HG02981 (cell line): ENCODE data around the gene CCDC146.
A peak's percentile ranks its signal among the peaks of the same experiment; 100 is the strongest.
"Not testable (repeated sequence)": the region's sequence is repeated elsewhere in the genome, so short reads cannot be mapped to it uniquely, and the experiment has no call there.

Experiments
- ATAC-seq: cut with Tn5 transposase; IDR thresholded peaks from one replicate; pipeline ENCODE4 v1.9.1; 2021; ENCODE audit warnings: mild to moderate bottlenecking, moderate library complexity; ENCODE audit not compliant: unreplicated experiment

CCDC146 gene

DNA sequence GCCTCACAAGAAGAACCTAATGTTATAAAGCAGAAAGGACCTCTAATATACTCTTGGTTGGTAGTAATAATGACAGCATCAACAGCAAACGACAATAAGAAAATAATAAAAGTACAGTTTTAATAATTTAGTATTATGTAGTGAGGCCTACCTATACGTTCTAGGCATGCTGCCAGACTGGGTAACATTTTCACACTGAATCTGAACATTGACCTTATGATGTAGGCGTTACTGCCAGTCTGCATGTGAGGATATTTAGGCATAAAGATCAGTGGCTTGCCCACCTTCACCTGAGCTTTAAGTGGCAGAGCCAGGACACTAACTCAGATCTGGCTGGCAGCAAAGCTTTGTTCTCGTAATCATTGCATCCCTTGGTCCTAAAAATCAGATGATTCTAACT, 74.7 kb downstream of the CCDC146 start:
- no peak for ATAC-seq

GRCh38 chr7:77199013-77199966, 76.9 kb downstream of the CCDC146 start, which contains the start of gene FGL2:
TSS of gene FGL2 (minus strand) at chr7:77199819. CDS start at chr7:77199793, 26 bp downstream.
- no peak for ATAC-seq

GRCh38 chr7:77200542-77200941, 78.1 kb downstream of the CCDC146 start:
- ATAC-seq, result no peak

- peak; percentile 96 for ATAC-seq
Observed at GRCh38 chr7:77202481-77202976, 80.1 kb downstream of the CCDC146 start.

DNA sequence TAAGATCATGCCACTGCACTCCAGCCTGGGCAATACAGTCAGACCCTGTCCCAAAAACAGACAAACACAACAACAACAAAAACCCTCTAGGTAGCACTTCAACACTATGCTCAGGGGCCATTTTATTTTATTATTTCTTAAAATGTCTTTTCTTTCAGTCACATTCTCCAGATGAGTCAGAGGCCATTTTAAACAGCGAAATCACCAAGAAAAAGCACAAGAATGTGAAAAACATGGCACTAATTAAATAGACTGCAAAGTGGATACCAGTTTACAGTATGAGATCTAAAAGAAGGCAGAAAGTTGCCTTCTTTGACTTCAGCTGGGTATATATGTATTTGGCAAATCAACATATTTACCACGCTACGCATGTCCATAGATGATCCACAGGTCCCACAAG, 83.3 kb downstream of the CCDC146 start:
- no peak for ATAC-seq

DNA sequence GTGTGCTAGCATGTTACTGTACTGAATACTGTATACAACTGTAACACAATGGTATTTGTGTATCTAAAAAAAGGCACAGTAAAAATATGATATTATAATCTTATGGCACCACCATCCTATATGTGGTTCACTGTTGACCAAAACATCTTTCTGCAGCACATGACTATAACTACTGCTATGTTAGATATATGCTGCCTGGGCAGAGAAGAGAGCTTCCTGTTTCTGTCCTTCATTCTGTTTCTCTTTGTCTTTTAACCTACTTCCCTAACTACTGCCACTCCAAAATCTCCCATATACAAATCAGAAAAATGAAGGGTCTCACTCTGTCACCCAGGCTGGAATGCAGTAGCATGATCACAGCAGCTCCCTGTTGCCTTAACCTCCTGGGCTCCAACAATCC, 86.0 kb downstream of the CCDC146 start:
- no peak for ATAC-seq

GRCh38 chr7:77209479-77210139, 87.2 kb downstream of the CCDC146 start:
- ATAC-seq, result no peak

- no peak for ATAC-seq
Observed at GRCh38 chr7:77216181-77216845, 93.9 kb downstream of the CCDC146 start.

GRCh38 chr7:77217474-77218185, 95.2 kb downstream of the CCDC146 start:
- ATAC-seq, result no peak

DNA sequence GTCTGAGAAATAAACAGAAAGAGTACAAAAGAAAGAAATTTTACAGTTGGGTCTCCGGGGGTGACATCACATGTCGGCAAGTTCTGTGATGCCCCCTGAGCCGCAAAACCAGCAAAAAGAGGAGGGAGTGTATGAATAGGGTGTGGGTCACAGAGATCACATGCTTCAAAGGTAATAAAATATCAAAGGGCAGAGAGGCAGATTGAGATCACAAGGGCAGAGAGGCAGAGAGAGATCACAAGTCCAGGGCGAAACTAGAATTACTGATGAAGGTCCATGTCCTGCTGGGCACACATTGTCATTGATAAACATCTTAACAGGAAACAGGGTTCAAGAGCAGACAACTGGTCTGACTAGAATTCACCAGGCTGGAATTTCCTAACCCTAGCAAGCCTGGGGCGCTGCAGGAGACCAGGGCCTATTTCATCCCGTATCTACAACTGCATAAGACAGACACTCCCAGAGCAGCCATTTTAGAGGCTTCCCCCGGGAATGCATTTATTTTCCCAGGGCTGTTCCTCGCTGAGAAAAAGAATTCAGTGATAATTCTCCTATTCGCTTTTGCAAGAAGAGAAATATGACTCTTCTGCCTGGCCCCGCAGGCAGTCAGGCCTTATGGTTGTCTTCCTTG, 97.4 kb downstream of the CCDC146 start:
- ATAC-seq, result not testable (repeated sequence)

GRCh38 chr7:77222065-77222464, 99.7 kb downstream of the CCDC146 start:
- ATAC-seq, result no peak

DNA sequence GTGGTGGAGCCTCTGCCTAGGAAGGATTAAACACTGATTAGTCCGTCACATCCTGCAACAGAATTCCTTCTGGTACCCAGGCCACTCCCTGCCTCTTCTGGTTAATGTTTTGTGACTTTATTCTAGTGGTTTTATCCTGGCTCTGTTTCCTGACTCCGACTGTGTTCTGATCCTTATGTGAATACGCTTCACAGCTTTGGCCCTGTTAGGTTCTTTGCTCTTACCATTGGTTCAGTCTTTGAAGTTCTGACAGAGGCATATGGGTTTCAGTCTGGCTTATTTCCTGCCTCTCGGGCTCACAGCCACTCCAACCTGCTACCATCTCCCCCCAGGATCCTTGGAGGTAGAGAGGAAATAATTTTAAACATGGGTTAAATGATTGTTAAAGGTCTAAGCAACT, 100.4 kb downstream of the CCDC146 start:
- ATAC-seq, result no peak

GRCh38 chr7:77223261-77223660, 100.8 kb downstream of the CCDC146 start:
- ATAC-seq, result no peak

DNA sequence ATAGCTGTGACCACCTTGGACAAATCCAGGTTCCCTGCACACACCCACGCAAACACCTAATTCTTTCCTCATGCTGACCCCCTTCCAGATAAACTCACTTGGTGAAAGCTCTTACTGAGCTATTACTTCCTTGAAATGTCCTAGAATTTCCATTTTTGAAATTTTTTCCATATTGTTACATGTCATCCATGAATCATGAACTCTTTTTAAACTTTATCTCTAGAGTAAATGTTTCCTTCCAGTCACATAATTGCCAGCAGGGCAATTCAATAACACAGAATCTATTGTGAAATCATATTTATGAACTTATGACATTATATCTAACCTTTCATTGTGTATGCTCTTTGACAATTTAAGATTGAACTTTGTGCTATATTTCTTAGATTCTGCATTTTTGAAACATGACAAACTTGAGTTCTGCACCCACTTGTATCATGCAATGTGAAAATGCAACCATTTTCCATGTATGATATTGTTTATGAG, 104.0 kb downstream of the CCDC146 start:
- no peak for ATAC-seq

DNA sequence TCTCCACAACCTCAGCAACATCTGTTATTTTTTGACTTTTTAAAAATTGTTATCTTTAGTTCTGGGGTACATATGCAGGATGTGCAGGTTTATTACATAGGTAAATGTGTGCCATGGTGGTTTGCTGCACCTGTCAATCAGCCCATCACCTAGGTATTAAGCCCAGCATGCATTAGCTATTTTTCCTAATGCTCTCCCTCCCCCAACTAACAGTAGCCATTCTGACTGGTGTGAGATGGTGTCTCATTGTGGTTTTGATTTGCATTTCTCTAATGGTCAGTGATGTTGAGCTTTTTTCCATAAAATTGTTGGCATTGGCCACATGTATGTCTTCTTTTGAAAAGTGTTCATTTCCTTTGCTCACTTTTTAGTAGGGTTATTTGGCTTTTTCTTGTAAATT, 106.4 kb downstream of the CCDC146 start:
- ATAC-seq, result not testable (repeated sequence)

DNA sequence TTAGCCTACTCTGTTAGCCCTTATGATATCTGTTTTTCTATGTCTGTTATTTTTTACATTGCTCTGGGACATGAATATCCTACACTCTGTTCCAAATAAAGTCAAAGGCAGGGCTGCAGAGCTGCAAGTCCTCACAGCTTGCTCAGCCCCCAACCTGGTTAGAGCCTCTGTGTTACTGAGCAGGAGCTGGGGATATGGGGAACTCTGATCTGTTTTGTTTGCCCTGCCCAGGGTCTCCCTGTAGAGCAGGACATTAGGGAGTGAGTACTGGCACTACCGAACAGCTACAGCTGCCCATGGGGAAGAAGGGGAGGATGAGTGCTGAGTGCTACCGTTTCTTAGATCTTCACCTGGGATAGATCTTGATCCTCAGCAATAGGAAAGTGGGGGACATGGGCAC, 110.1 kb downstream of the CCDC146 start:
- no peak for ATAC-seq

GRCh38 chr7:77235276-77235675, 112.9 kb downstream of the CCDC146 start:
- ATAC-seq, result no peak

- ATAC-seq, result no peak
Observed at GRCh38 chr7:77238703-77239136, 116.3 kb downstream of the CCDC146 start.

- no peak for ATAC-seq
Observed at GRCh38 chr7:77239471-77239870, 117.1 kb downstream of the CCDC146 start.

- ATAC-seq, result no peak
Observed at GRCh38 chr7:77242068-77242467, 119.7 kb downstream of the CCDC146 start.
